ENCODE data around the gene OR2L13. TPM values are rescaled to one million over a fixed set of nuclear protein-coding genes. Genes with fewer than 3 reads are reported as not detected.

Gene OR2L13
- total and polyA plus RNA-seq, 2 donors (not counting 1 experiment from before 2014, with no cell fraction given): 0.73 TPM; not detected in 1

- intact Hi-C loops (cut with micrococcal nuclease): no loop called here
Observed at GRCh38 chr1:248046536-248046935, 48.4 kb upstream of the OR2L13 start, which contains the start of gene OR2L3. Gene OR2L3, plus strand, starts transcription at chr1:248046836. Its CDS starts 13,846 bp downstream, at chr1:248060682.

GRCh38 chr1:248047008-248047407 is 48.0 kb upstream of the OR2L13 start:
- no peaks in the 10 kb centered on the region for H3K36me3 ChIP-seq (replicated peaks in 1 of 2; ENCODE audit: control extremely low read depth in 1 of 2, control insufficient read depth in 1 of 2, extremely low read depth in 1 of 2, insufficient read depth in 2 of 2, low read length in 1 of 2)
- Mint-ChIP-seq H3K27me3 (no peaks in the 10 kb centered on the region), H3K27ac (no peak overlapping the region), H3K9me3 (ENCODE audit: insufficient read depth) (peaks cover 4% of the 10 kb centered on the region), H3K4me1 (no peaks in the 10 kb centered on the region), H3K4me3 (no peak overlapping the region)
- no peaks in the 10 kb centered on the region for H3K4me1 ChIP-seq (ENCODE audit: control insufficient read depth in 2 of 2, insufficient read depth in 2 of 2, low read length in 2 of 2)
- WGBS (ENCODE audit: insufficient coverage): no CpG with 5 or more reads among the region's 1 CpG
- H2AFZ ChIP-seq (ENCODE audit: insufficient read depth, low read depth, low read length, poor library complexity, severe bottlenecking): no peak overlapping the region
- H3K4me3 ChIP-seq (ENCODE audit: control extremely low read depth in 1 of 5, extremely low read depth in 1 of 5, insufficient read depth in 1 of 5, low read depth in 2 of 5, low read length in 4 of 5): no peak overlapping the region
- CTCF ChIA-PET: no interaction called here
- DNase-seq (no peak), ATAC-seq (ENCODE audit: low read depth) (no peak)
- POLR2A ChIA-PET: no interaction called here
- no peaks in the 10 kb centered on the region for H3K79me2 ChIP-seq (ENCODE audit: control insufficient read depth, insufficient read depth, low read length)
- intact Hi-C loops (cut with micrococcal nuclease): no loop called here
- no peak overlapping the region for H3K9ac ChIP-seq (ENCODE audit: low read length)
- TF ChIP-seq CTCF (IDR thresholded peaks at IDR 0.05) (no peak), EZH2 (IDR thresholded peaks at IDR 0.05; ENCODE audit: borderline replicate concordance, insufficient read depth, low read depth, low read length, poor library complexity, severe bottlenecking) (no peak)
- no peaks in the 10 kb centered on the region for H4K20me1 ChIP-seq (ENCODE audit: control insufficient read depth, insufficient read depth, low read length, poor library complexity, severe bottlenecking)
- peaks cover 0 to 6% (median 0%) of the 10 kb centered on the region in 3 donors for H3K9me3 ChIP-seq (ENCODE audit: control extremely low read depth in 1 of 3, control insufficient read depth in 2 of 3, insufficient read depth in 1 of 3, low read length in 2 of 3)
- no peak overlapping the region for H3K27ac ChIP-seq (ENCODE audit: low read length in 2 of 2)
- H3K4me2 ChIP-seq (replicated peaks; ENCODE audit: low read depth, low read length, poor library complexity, severe bottlenecking): no peak overlapping the region
- no peaks in the 10 kb centered on the region for H3K27me3 ChIP-seq (replicated peaks in 1 of 4; ENCODE audit: control extremely low read depth in 1 of 4, control insufficient read depth in 3 of 4, insufficient read depth in 4 of 4, low read length in 3 of 4)

More at GRCh38 chr1:248046536-248046935, 48.4 kb upstream of the OR2L13 start, which contains the start of gene OR2L3:
- CTCF ChIA-PET: no interaction called here
- Histone ChIP-seq H3K4me2 (replicated peaks; ENCODE audit: low read depth, low read length, poor library complexity, severe bottlenecking) (no peak within 1 kb of the TSS), H3K4me1 (ENCODE audit: control insufficient read depth in 2 of 2, insufficient read depth in 2 of 2, low read length in 2 of 2) (no peaks in the 10 kb centered on the region), H3K4me3 (ENCODE audit: control extremely low read depth in 1 of 5, extremely low read depth in 1 of 5, insufficient read depth in 1 of 5, low read depth in 2 of 5, low read length in 4 of 5) (no peak within 1 kb of the TSS), H4K20me1 (ENCODE audit: control insufficient read depth, insufficient read depth, low read length, poor library complexity, severe bottlenecking) (no peaks in the 10 kb centered on the region), H3K79me2 (ENCODE audit: control insufficient read depth, insufficient read depth, low read length) (no peaks in the 10 kb centered on the region), H3K9ac (ENCODE audit: low read length) (no peak within 1 kb of the TSS), H3K27me3 (replicated peaks in 1 of 4; ENCODE audit: control extremely low read depth in 1 of 4, control insufficient read depth in 3 of 4, insufficient read depth in 4 of 4, low read length in 3 of 4) (no peaks in the 10 kb centered on the region), H2AFZ (ENCODE audit: insufficient read depth, low read depth, low read length, poor library complexity, severe bottlenecking) (no peak within 1 kb of the TSS), H3K27ac (ENCODE audit: low read length in 2 of 2) (no peak within 1 kb of the TSS), H3K36me3 (replicated peaks in 1 of 2; ENCODE audit: control extremely low read depth in 1 of 2, control insufficient read depth in 1 of 2, extremely low read depth in 1 of 2, insufficient read depth in 2 of 2, low read length in 1 of 2) (no peaks in the 10 kb centered on the region), H3K9me3 (ENCODE audit: control extremely low read depth in 1 of 3, control insufficient read depth in 2 of 3, insufficient read depth in 1 of 3, low read length in 2 of 3) (peaks cover 0 to 6% (median 0%) of the 10 kb centered on the region in 3 donors)
- WGBS (ENCODE audit: insufficient coverage): no CpG with 5 or more reads among the region's 2 CpGs
- no peak for ATAC-seq (ENCODE audit: low read depth)
- no peak for TF ChIP-seq EZH2 (IDR thresholded peaks at IDR 0.05; ENCODE audit: borderline replicate concordance, insufficient read depth, low read depth, low read length, poor library complexity, severe bottlenecking)
- DNase-seq: no peak
- H3K4me1 Mint-ChIP-seq: no peaks in the 10 kb centered on the region
- H3K9me3 Mint-ChIP-seq (ENCODE audit: insufficient read depth): peaks cover 4% of the 10 kb centered on the region
- no peak within 1 kb of the TSS for H3K27ac Mint-ChIP-seq
- H3K4me3 Mint-ChIP-seq: no peak within 1 kb of the TSS
- no peaks in the 10 kb centered on the region for H3K27me3 Mint-ChIP-seq
- POLR2A ChIA-PET: no interaction called here

All from B cell (primary cell).